Testis (tissue), 2 donors: ENCODE data around the gene CCNL2.
A peak's percentile ranks its signal among the peaks of the same experiment; 100 is the strongest.

Experiments
- POLR2A ChIP-seq: fragments of 450-650 bp; IDR thresholded peaks from one replicate; pipeline ENCODE4 v1.6.1; 2017; ENCODE audit warnings: antibody characterized with exemption, mild to moderate bottlenecking, moderate library complexity
- TF ChIP-seq, protein P1 (sequence below), 3 experiments: fragments of 450-650 bp in 2 of 3; fragments of 200-600 bp in 1 of 3; sonication (generic) in 1 of 3; IDR thresholded peaks; one replicate each; pipeline ENCODE4 v1.5.1; 2016 to 2019; ENCODE audit warnings: antibody characterized with exemption in 3 of 3, mild to moderate bottlenecking in 2 of 3, moderate library complexity in 1 of 3

DNA sequence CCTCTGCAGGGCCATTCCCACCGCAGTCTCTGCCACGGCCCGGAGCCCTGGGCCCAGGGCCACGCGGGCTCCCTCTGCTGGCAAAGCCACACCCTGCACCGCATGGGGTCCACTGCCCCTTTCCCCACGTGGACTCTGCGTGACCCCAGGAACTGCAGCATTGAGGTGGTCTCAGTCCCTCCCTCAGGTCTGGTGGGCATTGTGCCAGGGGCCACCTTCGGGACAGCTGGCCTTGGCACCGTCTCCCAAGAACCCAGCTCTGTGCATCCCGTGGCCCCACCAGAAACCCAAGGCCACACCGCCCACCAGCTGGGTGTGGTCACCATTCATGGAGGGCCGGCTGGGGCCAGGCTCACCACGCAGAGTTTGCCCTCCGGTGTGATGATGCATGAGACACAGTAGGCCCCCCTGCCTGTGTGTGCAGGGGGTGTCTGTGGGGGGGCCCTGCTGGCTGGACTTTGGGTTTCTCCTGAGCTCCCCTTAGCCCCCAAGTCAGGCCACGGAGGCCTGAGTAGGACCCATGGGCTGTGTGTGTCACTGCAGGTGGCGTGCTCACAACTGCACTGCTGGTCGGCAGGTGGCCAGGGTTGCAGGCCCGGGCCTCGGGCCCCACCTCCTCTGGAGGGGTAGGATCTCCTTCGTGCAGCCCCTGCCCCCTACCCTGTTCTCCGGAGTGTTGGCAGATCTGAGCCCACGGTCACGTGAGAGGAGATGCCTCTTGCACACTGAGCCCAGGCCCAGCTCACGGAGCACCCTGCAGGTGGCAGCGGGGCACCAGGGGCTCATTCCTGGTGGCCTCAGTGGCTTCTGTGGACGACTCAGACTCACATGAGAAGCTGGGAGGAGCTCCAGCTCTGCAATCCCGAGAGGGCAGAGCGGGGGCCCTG is 42.1 kb upstream of the CCNL2 start:
- TF ChIP-seq, protein P1, sequence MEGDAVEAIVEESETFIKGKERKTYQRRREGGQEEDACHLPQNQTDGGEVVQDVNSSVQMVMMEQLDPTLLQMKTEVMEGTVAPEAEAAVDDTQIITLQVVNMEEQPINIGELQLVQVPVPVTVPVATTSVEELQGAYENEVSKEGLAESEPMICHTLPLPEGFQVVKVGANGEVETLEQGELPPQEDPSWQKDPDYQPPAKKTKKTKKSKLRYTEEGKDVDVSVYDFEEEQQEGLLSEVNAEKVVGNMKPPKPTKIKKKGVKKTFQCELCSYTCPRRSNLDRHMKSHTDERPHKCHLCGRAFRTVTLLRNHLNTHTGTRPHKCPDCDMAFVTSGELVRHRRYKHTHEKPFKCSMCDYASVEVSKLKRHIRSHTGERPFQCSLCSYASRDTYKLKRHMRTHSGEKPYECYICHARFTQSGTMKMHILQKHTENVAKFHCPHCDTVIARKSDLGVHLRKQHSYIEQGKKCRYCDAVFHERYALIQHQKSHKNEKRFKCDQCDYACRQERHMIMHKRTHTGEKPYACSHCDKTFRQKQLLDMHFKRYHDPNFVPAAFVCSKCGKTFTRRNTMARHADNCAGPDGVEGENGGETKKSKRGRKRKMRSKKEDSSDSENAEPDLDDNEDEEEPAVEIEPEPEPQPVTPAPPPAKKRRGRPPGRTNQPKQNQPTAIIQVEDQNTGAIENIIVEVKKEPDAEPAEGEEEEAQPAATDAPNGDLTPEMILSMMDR (IDR thresholded peaks at IDR 0.05): peak; percentile 58 to 92 (median 82)
- TF ChIP-seq POLR2A: no peak
